HG02943 (cell line): ENCODE data around the gene PAQR9.
A peak's percentile ranks its signal among the peaks of the same experiment; 100 is the strongest.

ENCODE experiments used
- ATAC-seq: cut with Tn5 transposase; IDR thresholded peaks from one replicate; pipeline ENCODE4 v1.9.1; 2021; ENCODE audit warnings: mild to moderate bottlenecking, low read depth, moderate library complexity; ENCODE audit not compliant: unreplicated experiment

The PAQR9 gene

DNA sequence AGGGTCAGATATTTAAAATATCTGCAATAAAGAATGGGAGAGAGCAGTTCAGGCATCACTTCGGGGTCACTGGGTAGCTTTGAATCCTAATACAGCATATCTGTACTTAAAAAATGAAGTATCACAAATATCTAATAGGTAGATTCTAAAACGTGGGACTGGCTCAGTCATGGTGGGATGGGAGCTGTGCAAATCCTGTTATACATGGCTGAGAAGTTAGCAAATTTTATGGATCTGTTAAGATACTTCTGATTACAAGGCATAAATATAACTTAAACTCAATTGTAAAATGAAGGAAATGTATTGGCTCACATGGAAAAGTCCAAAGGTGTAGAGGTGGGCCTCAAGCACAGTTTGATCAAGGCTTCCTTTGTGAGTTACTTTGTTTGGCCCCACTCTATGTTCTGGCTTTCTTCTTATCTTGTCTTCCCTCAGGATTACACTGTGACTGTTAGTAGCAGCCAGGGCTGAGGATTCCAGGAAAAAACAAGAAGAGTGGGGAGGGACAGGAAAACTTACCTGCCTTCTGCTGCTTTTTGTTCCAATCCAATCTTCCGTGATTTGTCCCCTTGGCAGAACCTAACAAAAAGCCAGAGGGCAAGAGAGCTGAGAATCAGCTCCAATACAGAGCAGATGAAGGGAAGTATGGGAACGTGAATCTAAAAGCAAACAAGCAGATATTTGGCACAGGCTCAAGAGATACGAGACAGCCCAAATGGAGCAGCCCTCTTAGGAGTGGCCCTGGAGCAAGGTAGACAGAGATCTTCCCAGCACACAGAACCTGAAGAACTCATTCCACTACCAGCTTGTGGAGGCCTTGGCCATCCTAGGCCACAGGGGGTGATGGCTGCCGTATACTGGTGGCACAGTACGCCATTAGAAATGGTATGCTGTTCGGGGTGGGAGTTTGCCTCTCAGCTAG lies 10.9 kb downstream of the PAQR9 start:
- no peak for ATAC-seq

DNA sequence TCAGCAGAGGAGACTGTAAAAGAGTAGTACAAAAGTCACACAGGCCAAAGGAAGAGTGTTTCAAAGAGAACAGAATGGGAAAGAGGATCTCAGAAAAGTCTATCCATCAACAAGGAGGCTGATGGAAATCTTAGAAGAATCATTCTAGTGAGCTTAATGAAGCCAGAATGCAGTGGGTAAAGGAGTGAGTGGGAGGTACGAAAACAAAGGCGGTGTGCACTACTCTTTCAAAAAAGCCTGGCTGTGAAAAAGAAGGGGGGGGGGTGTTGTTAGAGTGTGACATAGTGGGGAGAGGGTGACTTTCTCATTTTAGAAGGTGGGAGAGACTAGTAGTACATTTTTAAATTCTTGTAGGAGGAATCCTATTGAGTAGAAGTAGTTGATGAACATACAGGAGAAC lies 11.7 kb downstream of the PAQR9 start:
- no peak for ATAC-seq

DNA sequence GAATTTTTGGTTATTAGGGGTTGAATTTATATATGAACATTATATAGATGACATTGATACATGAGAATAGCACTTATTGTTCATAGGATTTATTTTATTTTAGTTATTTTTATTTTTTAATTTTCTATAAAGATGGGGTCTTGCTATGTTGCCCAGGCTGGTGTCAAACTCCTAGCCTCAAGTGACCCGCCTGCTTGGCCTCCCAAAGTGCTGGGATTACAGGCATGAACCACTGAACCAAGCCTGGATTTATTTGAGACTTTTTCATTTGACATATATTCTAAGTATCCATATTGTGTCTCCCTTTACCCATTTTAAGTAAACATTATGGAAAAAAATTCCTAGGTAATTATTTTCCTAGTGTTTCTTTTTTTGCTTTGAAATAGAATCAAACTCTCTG lies 12.5 kb downstream of the PAQR9 start:
- no peak for ATAC-seq

- ATAC-seq, result no peak
Measured at GRCh38 chr3:142947799-142948575, 15.5 kb downstream of the PAQR9 start.

GRCh38 chr3:142947352-142947751 lies 16.1 kb downstream of the PAQR9 start:
- no peak for ATAC-seq

- no peak for ATAC-seq
Measured at GRCh38 chr3:142946861-142947260, 16.6 kb downstream of the PAQR9 start.

GRCh38 chr3:142945023-142945422 lies 18.5 kb downstream of the PAQR9 start:
- no peak for ATAC-seq

- no peak for ATAC-seq
Measured at GRCh38 chr3:142944342-142944741, 19.1 kb downstream of the PAQR9 start.

GRCh38 chr3:142943870-142944269 lies 19.6 kb downstream of the PAQR9 start:
- no peak for ATAC-seq

GRCh38 chr3:142943349-142943748 lies 20.1 kb downstream of the PAQR9 start:
- ATAC-seq, result no peak

DNA sequence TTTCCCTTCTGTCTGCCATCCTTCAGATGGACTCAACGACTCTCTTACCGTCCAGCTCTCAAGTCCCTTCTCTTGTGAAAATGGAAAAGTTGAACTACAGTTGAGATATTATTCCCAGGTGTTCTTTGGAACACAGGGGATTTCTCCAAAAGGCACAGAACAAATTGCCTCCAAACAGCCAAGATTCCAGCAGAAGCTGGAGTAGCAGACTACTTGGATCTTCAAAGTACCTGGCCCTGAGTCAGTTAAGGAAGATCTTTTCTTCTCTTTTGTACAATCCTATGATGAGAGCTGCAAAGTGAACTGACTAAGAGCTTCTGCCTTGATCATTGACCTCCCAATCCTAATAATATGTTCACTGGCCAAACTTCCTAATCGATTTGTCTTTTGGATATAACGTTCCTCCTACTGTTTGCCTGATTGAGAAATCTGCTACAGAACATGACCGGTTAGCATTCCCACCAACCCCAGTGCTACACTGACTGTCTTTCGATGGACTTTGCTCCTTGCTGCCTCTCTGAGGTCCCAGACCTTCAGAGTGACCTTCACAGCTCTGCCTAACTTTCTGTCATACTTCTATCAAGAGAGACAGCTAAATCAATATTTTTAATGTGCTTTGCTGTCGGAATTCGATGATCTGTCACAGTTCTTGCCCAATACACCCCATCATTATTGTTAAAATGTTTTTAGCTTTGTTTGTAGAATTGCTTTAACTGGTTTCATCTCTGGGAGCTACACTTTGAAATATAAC lies 21.9 kb downstream of the PAQR9 start:
- ATAC-seq, result no peak

- no peak for ATAC-seq
Measured at GRCh38 chr3:142940472-142940871, 23.0 kb downstream of the PAQR9 start.

- no peak for ATAC-seq
Measured at GRCh38 chr3:142940000-142940399, 23.5 kb downstream of the PAQR9 start.

- ATAC-seq, result no peak
Measured at GRCh38 chr3:142935963-142936362, 27.5 kb downstream of the PAQR9 start.

- no peak for ATAC-seq
Measured at GRCh38 chr3:142934887-142935269, 28.6 kb downstream of the PAQR9 start.

GRCh38 chr3:142934128-142934886 lies 29.2 kb downstream of the PAQR9 start:
- ATAC-seq, result no peak

- ATAC-seq, result peak; percentile 67
Measured at GRCh38 chr3:142931222-142931621, 32.3 kb downstream of the PAQR9 start.

GRCh38 chr3:142930463-142930862 lies 33.0 kb downstream of the PAQR9 start:
- no peak for ATAC-seq

DNA sequence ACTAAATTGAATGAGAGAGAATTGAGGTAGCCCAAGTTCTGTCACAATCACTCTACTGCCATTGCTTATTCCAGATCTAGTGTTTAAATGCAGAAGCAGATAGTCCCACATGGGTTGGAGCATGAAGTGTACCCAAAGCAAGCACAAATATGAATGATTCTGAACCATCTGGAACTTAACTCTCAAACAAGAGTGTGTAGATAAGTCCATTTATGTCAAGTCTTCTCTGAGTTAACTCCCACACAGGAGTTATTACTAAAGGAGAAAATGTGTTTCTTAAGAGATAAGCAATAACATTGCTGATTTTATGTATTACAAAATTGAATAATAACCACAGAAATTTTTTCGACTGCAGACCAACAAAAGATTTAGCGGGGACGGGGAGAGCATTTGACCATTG lies 33.6 kb downstream of the PAQR9 start:
- ATAC-seq, result no peak

DNA sequence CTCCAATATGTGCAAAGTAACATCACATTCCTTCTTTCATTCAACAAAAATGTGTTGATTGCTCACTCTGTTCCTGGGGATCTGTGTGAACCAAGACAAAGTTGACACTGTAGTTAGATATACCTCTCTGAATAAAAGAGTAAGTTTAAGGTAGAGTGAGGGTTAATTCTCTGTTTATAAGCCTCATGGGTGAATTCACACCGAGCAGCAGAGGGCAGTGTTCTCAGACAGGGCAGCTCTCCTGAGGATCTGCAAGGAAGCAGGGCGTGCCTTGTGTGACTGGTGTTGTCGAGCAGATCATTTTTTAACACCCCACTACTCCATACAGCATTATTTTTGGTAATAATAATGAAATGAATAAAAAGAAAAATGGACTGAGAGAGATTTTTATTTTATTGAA lies 34.4 kb downstream of the PAQR9 start:
- no peak for ATAC-seq
